Measurements from ENCODE around the gene CCDC192.

The CCDC192 gene

DNA sequence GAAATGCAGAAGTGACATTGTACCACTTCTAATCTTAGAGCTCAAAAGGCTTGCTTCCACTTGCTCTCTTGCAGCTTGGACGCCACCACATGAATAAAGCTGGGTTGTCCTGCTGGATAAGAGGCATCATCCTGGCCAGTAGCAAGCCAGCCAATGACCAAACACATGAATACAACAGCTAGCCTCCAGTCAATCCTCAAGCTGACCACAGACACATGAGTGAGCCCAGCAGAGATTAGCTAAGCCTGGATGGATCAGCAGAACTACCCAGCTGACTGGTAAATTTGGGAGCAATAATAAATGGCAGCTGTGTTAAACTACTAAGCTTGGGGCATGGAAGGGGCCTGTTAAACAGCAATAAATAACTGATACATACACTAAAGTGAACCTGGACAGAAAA, 259.3 kb downstream of the CCDC192 start:
- Histone ChIP-seq H3K36me3 (ENCODE audit: insufficient read depth, low read length) (no peaks in the 10 kb centered on the region), H3K9ac (ENCODE audit: low read depth, low read length) (no peak overlapping the region), H3K4me1 (ENCODE audit: insufficient read depth, low read length) (peaks cover 8% of the 10 kb centered on the region), H3K9me3 (ENCODE audit: control insufficient read depth, insufficient read depth, low read length) (no peaks in the 10 kb centered on the region)

DNA sequence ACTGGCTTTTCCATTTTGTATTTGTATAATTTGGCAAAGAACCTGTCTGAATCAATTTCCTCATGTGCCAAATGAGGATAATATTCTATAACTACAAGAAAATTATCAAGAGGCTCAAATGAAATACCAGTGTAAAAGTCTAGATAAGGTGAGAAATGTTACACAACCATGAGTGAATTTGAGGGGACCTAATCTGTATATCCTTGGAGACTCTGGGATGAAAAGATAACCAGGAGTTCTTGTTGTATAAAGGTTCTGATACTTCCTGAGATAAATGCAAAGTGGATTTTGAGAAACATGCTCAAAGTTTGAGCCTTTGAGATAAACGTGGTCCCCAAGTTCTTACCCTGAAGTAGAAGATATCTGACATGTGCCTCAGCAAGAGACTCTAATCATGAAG, 260.0 kb downstream of the CCDC192 start:
- Histone ChIP-seq H3K4me1 (ENCODE audit: insufficient read depth, low read length) (peaks cover 4% of the 10 kb centered on the region; the same call in 1 of the 2 replicates), H3K9ac (ENCODE audit: low read depth, low read length) (no peak overlapping the region), H3K9me3 (ENCODE audit: control insufficient read depth, insufficient read depth, low read length) (no peaks in the 10 kb centered on the region), H3K36me3 (ENCODE audit: insufficient read depth, low read length) (no peaks in the 10 kb centered on the region)

DNA sequence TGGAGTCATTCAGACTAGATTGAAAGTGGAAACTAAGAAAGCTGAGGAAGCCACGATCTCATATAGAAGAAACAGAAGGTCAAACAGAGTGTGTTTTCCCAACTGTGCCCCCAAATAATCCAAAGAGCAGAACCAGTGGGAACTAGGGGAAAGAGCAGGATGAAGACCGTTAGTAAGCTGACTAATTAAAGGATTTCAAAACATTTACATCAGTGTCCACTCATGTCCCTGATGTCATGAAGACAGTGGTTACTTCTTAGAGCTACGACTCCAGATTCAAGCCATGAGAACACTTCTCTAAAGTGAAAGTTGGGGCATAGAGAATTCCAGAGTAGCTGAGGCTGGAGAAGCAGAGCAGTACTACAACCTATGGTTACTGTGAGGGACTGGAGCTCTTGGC, 260.7 kb downstream of the CCDC192 start:
- no peaks in the 10 kb centered on the region for H3K36me3 ChIP-seq (ENCODE audit: insufficient read depth, low read length)
- H3K4me1 ChIP-seq (ENCODE audit: insufficient read depth, low read length) = no peaks in the 10 kb centered on the region; the same call in 1 of the 2 replicates
- no peak overlapping the region for H3K9ac ChIP-seq (ENCODE audit: low read depth, low read length)
- no peaks in the 10 kb centered on the region for H3K9me3 ChIP-seq (ENCODE audit: control insufficient read depth, insufficient read depth, low read length)

DNA sequence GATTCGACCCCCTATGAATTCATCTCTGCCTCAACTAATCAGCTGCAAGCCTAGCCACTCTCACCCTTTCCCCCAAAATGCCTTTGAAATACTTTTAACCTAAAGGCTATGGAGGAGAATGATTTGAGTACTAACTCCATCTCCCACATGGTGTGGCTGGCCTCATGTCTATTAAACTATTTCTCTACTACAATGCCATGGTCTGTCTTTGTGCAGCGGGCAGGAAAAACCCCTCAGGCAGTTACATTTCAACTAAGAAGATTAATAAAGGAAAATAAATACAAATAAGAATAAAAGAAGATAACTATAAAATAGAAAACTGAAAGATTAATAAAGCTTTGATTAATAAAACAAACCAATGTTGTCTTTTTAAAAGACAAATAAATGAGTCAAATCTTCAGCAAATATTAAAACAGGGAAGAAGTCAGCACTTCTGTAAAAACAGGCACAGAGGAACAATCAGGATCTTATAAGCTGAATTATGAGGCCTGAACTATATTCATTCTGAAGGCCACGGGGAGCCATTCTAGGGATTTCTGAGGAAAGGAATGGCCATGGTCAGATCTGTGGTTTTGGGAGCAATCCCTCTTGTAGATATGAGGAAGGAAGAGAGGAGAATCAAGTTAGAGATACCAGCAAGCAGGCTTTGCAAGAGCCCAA, 264.3 kb downstream of the CCDC192 start:
- Histone ChIP-seq H3K9me3 (ENCODE audit: control insufficient read depth, insufficient read depth, low read length) (no peaks in the 10 kb centered on the region), H3K36me3 (ENCODE audit: insufficient read depth, low read length) (no peaks in the 10 kb centered on the region), H3K4me1 (ENCODE audit: insufficient read depth, low read length) (no peaks in the 10 kb centered on the region), H3K9ac (ENCODE audit: low read depth, low read length) (no peak overlapping the region)

DNA sequence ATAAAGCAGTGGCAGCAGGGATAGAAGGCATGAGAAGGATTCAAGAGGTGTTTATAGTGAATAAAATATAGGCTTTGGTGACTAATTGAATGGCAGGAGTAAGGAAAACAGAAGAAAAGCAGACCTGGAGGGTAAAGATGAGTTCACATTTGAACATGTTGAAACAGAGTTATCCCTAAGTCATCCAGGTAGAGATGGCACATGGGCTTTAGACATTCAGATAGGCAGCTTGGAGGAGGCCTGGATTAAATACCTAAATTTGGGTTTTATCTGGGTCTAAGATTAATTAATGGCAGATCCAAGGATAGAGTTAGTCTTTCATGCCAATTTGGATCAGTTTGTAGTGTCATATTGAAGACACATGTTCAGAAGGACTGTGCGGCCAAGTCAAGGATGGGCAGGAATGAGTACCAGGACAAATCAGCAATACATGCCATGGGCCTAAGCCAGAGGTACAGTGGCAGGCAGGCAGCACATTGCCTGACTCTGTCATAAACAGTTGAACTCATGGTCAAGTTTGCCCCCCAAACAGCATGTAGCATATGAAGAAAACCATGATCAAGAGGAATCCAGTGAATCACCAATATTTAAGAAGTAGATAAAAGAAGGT, 264.9 kb downstream of the CCDC192 start:
- Histone ChIP-seq H3K9me3 (ENCODE audit: control insufficient read depth, insufficient read depth, low read length) (no peaks in the 10 kb centered on the region), H3K9ac (ENCODE audit: low read depth, low read length) (no peak overlapping the region), H3K4me1 (ENCODE audit: insufficient read depth, low read length) (no peaks in the 10 kb centered on the region), H3K36me3 (ENCODE audit: insufficient read depth, low read length) (no peaks in the 10 kb centered on the region)

DNA sequence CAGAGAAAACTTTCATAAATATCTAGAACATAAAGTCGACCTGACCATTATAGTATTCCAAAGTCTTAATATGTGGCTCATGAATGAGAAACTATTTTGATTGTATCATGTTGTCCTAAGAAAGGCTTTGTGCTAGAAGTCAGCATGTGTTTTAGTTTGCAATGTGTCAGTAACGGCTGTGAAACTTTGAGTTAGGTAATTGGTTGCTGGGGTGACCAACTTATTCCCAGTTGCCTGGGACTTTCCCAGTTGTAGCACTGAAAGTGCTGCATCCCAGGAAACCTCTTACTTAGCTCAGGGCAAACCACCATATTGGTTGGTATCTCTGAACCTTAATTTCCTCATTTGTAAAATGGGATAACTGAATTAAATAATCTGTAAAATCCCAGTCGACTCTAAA, 265.8 kb downstream of the CCDC192 start:
- no peaks in the 10 kb centered on the region for H3K9me3 ChIP-seq (ENCODE audit: control insufficient read depth, insufficient read depth, low read length)
- no peak overlapping the region for H3K9ac ChIP-seq (ENCODE audit: low read depth, low read length)
- no peaks in the 10 kb centered on the region for H3K36me3 ChIP-seq (ENCODE audit: insufficient read depth, low read length)
- H3K4me1 ChIP-seq (ENCODE audit: insufficient read depth, low read length) = no peaks in the 10 kb centered on the region

DNA sequence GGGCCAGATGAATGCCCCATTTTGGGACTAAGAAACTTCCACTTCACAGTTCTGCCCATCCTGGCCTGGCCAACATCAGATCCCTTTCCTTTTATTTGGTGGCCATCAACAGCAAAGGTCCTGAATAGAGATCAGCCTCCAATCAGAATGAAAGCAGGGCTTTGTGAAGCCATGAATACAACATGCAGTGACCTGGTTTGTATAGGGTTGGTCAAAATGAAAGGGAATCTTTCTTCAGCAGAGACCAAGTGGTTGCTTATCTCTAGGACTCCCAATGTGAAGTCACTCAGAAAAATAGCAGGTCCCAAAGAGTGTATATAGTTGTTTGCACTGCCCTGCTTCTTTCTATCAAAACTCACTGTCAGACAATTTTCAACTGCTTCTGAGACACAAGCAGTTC, 266.5 kb downstream of the CCDC192 start:
- H3K4me1 ChIP-seq (ENCODE audit: insufficient read depth, low read length) = no peaks in the 10 kb centered on the region
- no peaks in the 10 kb centered on the region for H3K9me3 ChIP-seq (ENCODE audit: control insufficient read depth, insufficient read depth, low read length)
- no peaks in the 10 kb centered on the region for H3K36me3 ChIP-seq (ENCODE audit: insufficient read depth, low read length)
- H3K9ac ChIP-seq (ENCODE audit: low read depth, low read length) = no peak overlapping the region

DNA sequence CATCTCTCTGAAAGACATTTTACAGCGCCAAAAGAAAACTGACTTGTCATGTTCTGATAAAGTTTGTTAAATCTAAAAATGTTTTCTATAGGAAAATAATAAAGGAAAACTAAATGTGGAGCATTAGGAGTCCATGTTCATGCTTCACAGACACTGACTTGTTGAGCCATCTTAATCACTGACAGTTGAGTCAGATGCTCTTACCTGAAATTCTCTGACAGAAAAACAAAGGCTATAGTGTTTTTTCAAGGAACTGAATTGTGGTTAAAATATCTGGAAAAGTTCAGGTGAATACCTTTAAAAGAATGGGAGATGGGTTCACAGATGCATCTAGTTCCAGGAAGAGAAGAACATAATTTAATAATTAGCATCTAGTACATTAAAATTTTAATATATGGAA, 266.9 kb downstream of the CCDC192 start:
- no peak overlapping the region for H3K9ac ChIP-seq (ENCODE audit: low read depth, low read length)
- no peaks in the 10 kb centered on the region for H3K4me1 ChIP-seq (ENCODE audit: insufficient read depth, low read length)
- no peaks in the 10 kb centered on the region for H3K36me3 ChIP-seq (ENCODE audit: insufficient read depth, low read length)
- H3K9me3 ChIP-seq (ENCODE audit: control insufficient read depth, insufficient read depth, low read length) = no peaks in the 10 kb centered on the region

DNA sequence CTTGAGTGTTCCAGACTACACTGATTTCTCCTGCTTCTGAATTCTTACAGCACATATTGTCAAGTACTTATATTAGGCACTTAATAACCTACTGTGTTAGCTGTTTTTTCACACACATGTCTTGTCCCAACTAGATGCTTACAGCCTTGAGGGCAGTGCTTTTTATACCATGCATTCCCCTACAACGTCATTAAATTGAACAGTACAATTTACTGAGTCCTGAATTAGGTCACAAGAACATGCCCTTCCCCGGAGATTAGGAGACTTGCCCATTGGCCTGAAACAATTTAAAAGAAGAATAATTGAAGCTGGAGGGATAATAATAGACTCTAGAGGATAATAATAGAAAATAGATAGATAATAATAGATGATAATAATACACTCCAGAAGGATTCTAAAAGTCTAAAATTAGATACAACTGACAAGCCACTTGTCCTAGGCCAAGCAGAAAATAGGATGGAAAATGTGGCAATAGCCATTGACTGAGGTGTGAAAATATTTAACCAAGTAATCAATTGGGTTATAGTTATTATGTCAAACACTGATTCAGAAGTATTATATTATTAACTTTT, 267.7 kb downstream of the CCDC192 start:
- Histone ChIP-seq H3K9me3 (ENCODE audit: control insufficient read depth, insufficient read depth, low read length) (no peaks in the 10 kb centered on the region), H3K4me1 (ENCODE audit: insufficient read depth, low read length) (no peaks in the 10 kb centered on the region), H3K9ac (ENCODE audit: low read depth, low read length) (no peak overlapping the region), H3K36me3 (ENCODE audit: insufficient read depth, low read length) (no peaks in the 10 kb centered on the region)

DNA sequence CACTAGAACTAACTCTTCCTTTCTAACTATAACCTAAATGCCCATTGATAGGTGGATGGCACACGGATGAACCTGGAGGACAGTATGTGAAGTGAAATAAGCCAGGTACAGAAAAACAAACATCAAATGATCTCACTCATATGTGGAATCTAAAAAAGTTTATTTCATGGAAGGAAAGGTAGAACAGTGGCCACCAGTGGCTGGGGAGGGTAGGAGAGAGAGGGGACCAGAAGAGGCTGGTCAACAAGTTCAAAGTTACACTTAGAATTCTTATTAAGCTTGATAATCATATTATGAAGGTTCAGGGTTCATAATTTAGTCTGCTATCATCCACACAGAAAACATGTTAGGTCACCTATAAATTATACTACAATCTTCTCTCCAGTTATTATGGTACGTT, 272.8 kb downstream of the CCDC192 start:
- Histone ChIP-seq H3K9me3 (ENCODE audit: control insufficient read depth, insufficient read depth, low read length) (no peaks in the 10 kb centered on the region), H3K4me1 (ENCODE audit: insufficient read depth, low read length) (no peaks in the 10 kb centered on the region), H3K36me3 (ENCODE audit: insufficient read depth, low read length) (no peaks in the 10 kb centered on the region), H3K9ac (ENCODE audit: low read depth, low read length) (no peak overlapping the region)

DNA sequence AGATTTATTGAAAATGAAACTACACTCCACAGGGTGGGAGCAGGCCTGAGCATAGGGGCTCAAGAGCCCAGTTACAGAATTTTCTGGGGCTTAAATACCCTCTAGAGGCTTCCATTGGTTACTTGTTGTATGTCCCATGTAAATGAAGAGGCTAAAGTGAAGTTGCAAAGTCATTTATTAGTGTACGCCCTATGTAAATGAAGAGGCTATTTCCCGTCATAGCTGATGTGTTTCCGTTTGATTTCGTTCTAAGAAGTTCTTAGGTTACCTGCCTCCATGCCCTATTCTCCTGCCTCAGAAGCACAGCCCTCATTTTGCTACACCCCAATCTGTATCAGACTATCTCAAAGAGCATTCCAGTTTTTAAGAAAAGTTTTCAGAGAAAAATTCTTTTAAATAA, 273.3 kb downstream of the CCDC192 start:
- Histone ChIP-seq H3K9me3 (ENCODE audit: control insufficient read depth, insufficient read depth, low read length) (no peaks in the 10 kb centered on the region), H3K4me1 (ENCODE audit: insufficient read depth, low read length) (0 out of 2 replicates have a peak, but pooled peaks cover 5% of the 10 kb centered on the region), H3K36me3 (ENCODE audit: insufficient read depth, low read length) (no peaks in the 10 kb centered on the region), H3K9ac (ENCODE audit: low read depth, low read length) (no peak overlapping the region)

DNA sequence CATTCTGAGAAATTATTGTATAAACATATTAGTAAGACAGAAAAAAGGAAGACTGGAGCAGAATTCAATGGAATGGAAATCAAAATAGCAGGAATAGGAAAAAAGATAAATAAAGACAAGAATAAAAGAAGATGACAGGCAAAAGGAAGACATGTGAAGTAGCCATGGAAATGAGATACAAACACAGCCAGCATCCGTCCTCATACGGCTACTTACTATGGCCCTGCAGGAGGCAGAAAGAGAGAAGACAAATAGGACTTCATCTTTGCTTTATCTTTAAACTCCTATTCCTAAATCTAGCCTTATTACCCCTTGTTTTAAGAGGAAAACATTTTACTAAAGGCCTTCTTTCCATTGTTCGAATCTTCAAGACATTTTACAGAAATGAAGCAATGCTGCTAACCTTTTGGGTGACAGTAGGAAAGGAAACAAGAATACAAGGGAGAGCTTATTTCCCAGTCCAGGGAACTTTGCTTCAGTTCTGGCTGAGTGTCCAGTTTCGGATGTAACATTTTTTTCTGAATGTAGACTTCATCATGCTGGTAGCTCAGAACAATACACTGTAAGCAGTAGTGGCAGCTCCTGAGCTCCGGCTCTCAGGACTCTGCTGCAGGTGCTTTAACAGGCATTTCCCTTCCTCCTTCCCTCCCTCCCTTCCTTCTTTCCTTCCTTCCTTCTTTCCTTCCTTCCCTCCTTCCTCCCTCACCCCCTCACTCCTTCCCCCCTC, 274.0 kb downstream of the CCDC192 start:
- Histone ChIP-seq H3K9ac (ENCODE audit: low read depth, low read length) (no peak overlapping the region), H3K9me3 (ENCODE audit: control insufficient read depth, insufficient read depth, low read length) (no peaks in the 10 kb centered on the region), H3K36me3 (ENCODE audit: insufficient read depth, low read length) (no peaks in the 10 kb centered on the region), H3K4me1 (ENCODE audit: insufficient read depth, low read length) (0 out of 2 replicates have a peak, but pooled peaks cover 7% of the 10 kb centered on the region)

DNA sequence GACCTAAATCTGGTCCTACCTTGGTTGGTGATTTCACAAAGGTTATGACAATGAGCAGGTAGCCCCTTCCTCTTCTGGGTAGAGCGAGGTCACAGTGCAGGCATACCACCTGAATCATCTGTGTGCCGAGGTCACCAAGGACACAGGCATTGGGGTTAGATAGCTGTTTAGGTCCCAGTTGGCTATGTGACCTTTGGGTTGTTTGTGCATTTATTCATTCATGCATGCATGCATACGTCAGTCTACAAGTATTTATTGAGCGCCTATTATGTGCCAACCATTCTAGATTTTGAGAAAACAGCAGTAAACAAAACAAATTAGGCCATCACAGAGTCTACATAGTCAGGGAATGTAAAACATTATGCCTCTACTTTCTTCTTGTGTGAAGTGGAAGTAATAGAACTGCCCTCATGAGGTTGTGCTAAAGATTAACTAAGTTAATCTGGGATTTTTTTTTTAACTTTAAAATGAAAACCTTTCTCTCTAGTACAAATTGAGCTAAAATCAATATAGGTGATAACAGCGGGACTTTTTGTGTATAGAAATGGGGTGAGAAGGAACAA, 275.6 kb downstream of the CCDC192 start:
- Histone ChIP-seq H3K36me3 (ENCODE audit: insufficient read depth, low read length) (no peaks in the 10 kb centered on the region), H3K4me1 (ENCODE audit: insufficient read depth, low read length) (0 out of 2 replicates have a peak, but pooled peaks cover 7% of the 10 kb centered on the region), H3K9ac (ENCODE audit: low read depth, low read length) (no peak overlapping the region), H3K9me3 (ENCODE audit: control insufficient read depth, insufficient read depth, low read length) (no peaks in the 10 kb centered on the region)

DNA sequence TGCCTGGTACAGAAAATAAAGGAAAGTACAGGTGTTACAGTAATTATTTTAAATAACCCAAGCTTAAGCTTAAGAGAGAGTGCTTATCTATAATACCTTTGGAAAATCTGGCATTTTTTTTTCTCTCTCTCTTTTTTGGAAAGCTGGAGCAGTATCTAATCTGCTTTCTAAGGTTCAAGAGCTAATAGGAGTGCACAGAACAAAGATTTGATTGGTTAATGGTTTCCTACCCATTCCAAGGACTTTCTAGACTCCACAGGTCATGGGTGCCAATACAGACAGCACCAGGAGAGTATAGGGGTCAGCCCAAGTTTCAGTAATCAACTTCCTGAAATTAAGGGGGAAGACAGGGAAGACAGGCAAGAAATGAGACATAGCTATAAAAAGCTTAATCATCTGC, 276.3 kb downstream of the CCDC192 start:
- Histone ChIP-seq H3K9ac (ENCODE audit: low read depth, low read length) (no peak overlapping the region), H3K36me3 (ENCODE audit: insufficient read depth, low read length) (no peaks in the 10 kb centered on the region), H3K9me3 (ENCODE audit: control insufficient read depth, insufficient read depth, low read length) (no peaks in the 10 kb centered on the region), H3K4me1 (ENCODE audit: insufficient read depth, low read length) (0 out of 2 replicates have a peak, but pooled peaks cover 7% of the 10 kb centered on the region)
